Breast epithelium (tissue), 3 donors: ENCODE results near the gene COL4A2.

Experiments
- POLR2A ChIP-seq: fragments of 450-650 bp; IDR thresholded peaks from one replicate; pipeline ENCODE4 v1.6.1; 2016; ENCODE audit warnings: antibody characterized with exemption, mild to moderate bottlenecking, moderate library complexity
- TF ChIP-seq, protein P1 (sequence below), 3 donors: fragments of 450-650 bp; IDR thresholded peaks; one replicate each; pipeline ENCODE4 v1.5.1; 2016 to 2017; ENCODE audit warnings: antibody characterized with exemption in 3 of 3, mild to moderate bottlenecking in 3 of 3, moderate library complexity in 3 of 3

DNA sequence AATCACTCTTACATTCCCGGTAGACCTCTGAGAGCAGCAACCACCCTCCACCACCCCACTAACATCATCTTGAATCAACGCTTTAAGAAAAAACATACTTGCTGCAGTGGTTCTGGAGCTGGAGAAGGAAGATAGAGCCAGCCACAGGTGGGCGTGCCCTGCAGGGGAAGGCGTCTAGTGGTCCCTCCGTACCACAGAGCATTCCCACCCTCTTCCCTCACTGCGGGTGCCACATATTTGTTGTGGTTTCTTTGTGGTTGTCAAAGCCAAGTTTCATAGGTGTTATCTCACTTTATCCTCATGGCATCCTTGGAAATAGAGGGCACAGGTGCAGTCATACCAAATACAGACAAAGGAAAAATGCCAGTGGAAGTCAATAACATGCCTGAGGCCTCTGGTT, 22.2 kb downstream of the COL4A2 start:
- TF ChIP-seq, protein P1, sequence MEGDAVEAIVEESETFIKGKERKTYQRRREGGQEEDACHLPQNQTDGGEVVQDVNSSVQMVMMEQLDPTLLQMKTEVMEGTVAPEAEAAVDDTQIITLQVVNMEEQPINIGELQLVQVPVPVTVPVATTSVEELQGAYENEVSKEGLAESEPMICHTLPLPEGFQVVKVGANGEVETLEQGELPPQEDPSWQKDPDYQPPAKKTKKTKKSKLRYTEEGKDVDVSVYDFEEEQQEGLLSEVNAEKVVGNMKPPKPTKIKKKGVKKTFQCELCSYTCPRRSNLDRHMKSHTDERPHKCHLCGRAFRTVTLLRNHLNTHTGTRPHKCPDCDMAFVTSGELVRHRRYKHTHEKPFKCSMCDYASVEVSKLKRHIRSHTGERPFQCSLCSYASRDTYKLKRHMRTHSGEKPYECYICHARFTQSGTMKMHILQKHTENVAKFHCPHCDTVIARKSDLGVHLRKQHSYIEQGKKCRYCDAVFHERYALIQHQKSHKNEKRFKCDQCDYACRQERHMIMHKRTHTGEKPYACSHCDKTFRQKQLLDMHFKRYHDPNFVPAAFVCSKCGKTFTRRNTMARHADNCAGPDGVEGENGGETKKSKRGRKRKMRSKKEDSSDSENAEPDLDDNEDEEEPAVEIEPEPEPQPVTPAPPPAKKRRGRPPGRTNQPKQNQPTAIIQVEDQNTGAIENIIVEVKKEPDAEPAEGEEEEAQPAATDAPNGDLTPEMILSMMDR (IDR thresholded peaks at IDR 0.05), result no peak
- no peak for TF ChIP-seq POLR2A
